AG04450 (cell line): ENCODE data around the gene CACNA1C. TPM values are rescaled to one million over a fixed set of nuclear protein-coding genes. Genes with fewer than 3 reads are reported as not detected.

Experiments used
- CTCF ChIA-PET: fragments of 300-600, 350-600 bp; formaldehyde crosslinking; extraction: SDS; loops from one replicate; lab custom pipeline; 2022; ENCODE audit warnings: antibody characterized with exemption, inconsistent platforms; lab: Charles Lee
- POLR2A ChIA-PET: fragments of 350-600 bp; formaldehyde crosslinking; extraction: SDS; loops from one replicate; lab custom pipeline; 2021; ENCODE audit warnings: antibody characterized with exemption, inconsistent platforms; lab: Yijun Ruan, JAX
- DNase-seq: peaks from one replicate; pipeline ENCODE4 v3.0.0-alpha.2; 2011; ENCODE audit warnings: low read depth, low spot score
- H3K27ac ChIP-seq: one replicate; pipeline ENCODE4 v1.5.1; 2012; ENCODE audit warnings: low read depth, low read length, control low read depth
- H3K27me3 ChIP-seq: one replicate; pipeline ENCODE4 v1.6.0; 2012; ENCODE audit warnings: low read length; ENCODE audit not compliant: control insufficient read depth, insufficient read depth
- H3K4me3 ChIP-seq: 2 replicates; pipeline ENCODE4 v1.5.1; 2011; ENCODE audit warnings: mild to moderate bottlenecking, low read depth, low read length, control low read depth
- H3K9me3 ChIP-seq: 2 replicates; pipeline ENCODE4 v1.5.1; 2012; ENCODE audit warnings: low read length; ENCODE audit not compliant: control insufficient read depth, insufficient read depth
- CTCF ChIP-seq: IDR thresholded peaks from 2 replicates; pipeline ENCODE4 v1.5.1; 2011; ENCODE audit warnings: low read depth, low read length, control low read depth, inconsistent platforms
- polyA plus RNA-seq: library from polyadenylated mRNA; depleted of rRNA; stranded (reverse); fragments of >200 nt; gene quantifications from 2 replicates; pipeline ENCODE4 v1.2.3, GENCODE V29; 2011

Gene CACNA1C
- polyA plus RNA-seq, 1 experiment: 5.9 TPM

GRCh38 chr12:2485681-2486080 is 432.9 kb downstream of the CACNA1C start:
- no peak for DNase-seq
- ChIA-PET POLR2A (no interaction called here), CTCF (no interaction called here)
- no peaks in the 10 kb centered on the region for H3K27me3 ChIP-seq
- H3K9me3 ChIP-seq: no peaks in the 10 kb centered on the region; the same call in 1 of the 2 replicates
- TF ChIP-seq CTCF: no peak
- H3K4me3 ChIP-seq: no peak overlapping the region
- no peak overlapping the region for H3K27ac ChIP-seq

GRCh38 chr12:2486796-2487195 is 434.0 kb downstream of the CACNA1C start:
- POLR2A ChIA-PET: interaction anchor here (1.0 kb wide), 1 partner anchor 45 kb away, joined by 3 read pairs; no protein-coding TSS in a partner anchor
- Histone ChIP-seq H3K4me3 (no peak overlapping the region), H3K9me3 (no peaks in the 10 kb centered on the region; the same call in 1 of the 2 replicates), H3K27me3 (no peaks in the 10 kb centered on the region), H3K27ac (no peak overlapping the region)
- CTCF ChIA-PET: no interaction called here
- no peak for TF ChIP-seq CTCF
- no peak for DNase-seq

GRCh38 chr12:2487278-2487677 is 434.5 kb downstream of the CACNA1C start:
- Histone ChIP-seq H3K4me3 (no peak overlapping the region), H3K27me3 (no peaks in the 10 kb centered on the region), H3K27ac (no peak overlapping the region), H3K9me3 (no peaks in the 10 kb centered on the region)
- ChIA-PET CTCF (no interaction called here), POLR2A (interaction anchor here (0.6 to 1.0 kb wide), 2 partner anchors 45 to 255 kb away, joined by 3 to 13 read pairs; no protein-coding TSS in a partner anchor)
- no peak for TF ChIP-seq CTCF
- peak; percentile 16 for DNase-seq

GRCh38 chr12:2488131-2488530 is 435.3 kb downstream of the CACNA1C start:
- no peak for TF ChIP-seq CTCF
- Histone ChIP-seq H3K4me3 (no peak overlapping the region), H3K27me3 (no peaks in the 10 kb centered on the region), H3K9me3 (no peaks in the 10 kb centered on the region; the same call in 1 of the 2 replicates), H3K27ac (no peak overlapping the region)
- ChIA-PET CTCF (no interaction called here), POLR2A (no interaction called here)
- DNase-seq: no peak

- H3K4me3 ChIP-seq: no peak overlapping the region
- DNase-seq: no peak
- no peak for TF ChIP-seq CTCF
- H3K9me3 ChIP-seq: no peaks in the 10 kb centered on the region; the same call in 1 of the 2 replicates
- no peaks in the 10 kb centered on the region for H3K27me3 ChIP-seq
- no peak overlapping the region for H3K27ac ChIP-seq
- ChIA-PET POLR2A (no interaction called here), CTCF (no interaction called here)
Observed at GRCh38 chr12:2488596-2488995, 435.8 kb downstream of the CACNA1C start.
